HCT116 (cell line): ENCODE results near the gene PDE9A. TPM values are rescaled to one million over a fixed set of nuclear protein-coding genes. Genes with fewer than 3 reads are reported as not detected.

ENCODE experiments used
- ATAC-seq: fragments of 200-7000 bp; cut with Tn5 transposase; 2 replicates; pipeline ENCODE4 v1.9.1; 2020; ENCODE audit warnings: mild to moderate bottlenecking, moderate library complexity
- BruUV-seq: library from RNA; stranded (reverse); fragments of 400-500 nt; replicated peaks from 2 replicates; lab custom pipeline; 2021; lab: Mats Ljungman, UMichigan
- CTCF ChIA-PET: fragments of 300-600 bp; sonication (Branson Sonifier 250); formaldehyde crosslinking; loops from one replicate; lab custom pipeline; 2021; ENCODE audit warnings: antibody characterized with exemption; lab: Charles Lee
- POLR2A ChIA-PET: fragments of 300-600, 350-600 bp; sonication (Branson Sonifier 250); formaldehyde crosslinking; loops from one replicate; lab custom pipeline; 2021; ENCODE audit warnings: antibody characterized with exemption; lab: Charles Lee
- RAD21 ChIA-PET, 2 experiments: fragments of 300-600 bp; sonication (Branson Sonifier 250); formaldehyde crosslinking; loops; one replicate each; lab custom pipeline; 2023; ENCODE audit warnings: low total read pairs in 2 of 2; ENCODE audit not compliant: uncharacterized antibody in 2 of 2, unreplicated experiment in 2 of 2, low non-redundant PET in 1 of 2; lab: Charles Lee
- DNase-seq: peaks from one replicate; pipeline ENCODE4 v3.0.0-alpha.2; 2010; ENCODE audit warnings: low read depth, low spot score
- H2AFZ ChIP-seq: fragments of 200-600 bp; shearing (Covaris generic), sonication (generic); 2 replicates; pipeline ENCODE4 v1.6.1; 2017; ENCODE audit warnings: low read depth, mixed run types, mixed read lengths, antibody characterized with exemption, low read length; ENCODE audit not compliant: poor library complexity, severe bottlenecking
- H3K27ac ChIP-seq: 2 replicates; pipeline ENCODE4 v1.5.1; 2012; ENCODE audit warnings: low read depth, low read length
- H3K27me3 ChIP-seq: fragments of 200-600 bp; sonication (generic); 2 replicates; pipeline ENCODE4 v1.6.1; 2016; ENCODE audit warnings: mixed run types, low read length, mixed read lengths; ENCODE audit not compliant: insufficient read depth
- H3K36me3 ChIP-seq, 2 experiments: fragments of 200-500 bp in 1 of 2; fragments of 200-600 bp in 1 of 2; sonication (Bioruptor generic) in 1 of 2; sonication (generic) in 1 of 2; 2 replicates each; pipeline versions ENCODE4 v1.5.1 to v1.6.1; 2014 to 2016; ENCODE audit warnings: low read length in 2 of 2, inconsistent platforms in 1 of 2, mixed read lengths in 1 of 2, mixed run types in 1 of 2; ENCODE audit not compliant: insufficient read depth in 2 of 2, control insufficient read depth in 1 of 2
- H3K4me1 ChIP-seq, 2 experiments: fragments of 200-600 bp in 1 of 2; sonication (generic) in 1 of 2; 2 replicates each; pipeline versions ENCODE4 v1.5.1 to v1.6.1; 2012 to 2017; ENCODE audit warnings: low read length in 2 of 2, inconsistent platforms in 1 of 2, mild to moderate bottlenecking in 1 of 2, mixed read lengths in 1 of 2, mixed run types in 1 of 2, moderate library complexity in 1 of 2; ENCODE audit not compliant: insufficient read depth in 2 of 2, control insufficient read depth in 1 of 2
- H3K4me2 ChIP-seq: fragments of 200-600 bp; sonication (generic); 2 replicates; pipeline ENCODE4 v1.6.1; 2017; ENCODE audit warnings: mixed run types, low read length, mixed read lengths
- H3K4me3 ChIP-seq, 2 experiments: fragments of 200-600 bp in 1 of 2; sonication (generic) in 1 of 2; replicated peaks in 1 of 2; 2 replicates each; pipeline ENCODE4 v1.5.1; 2011 to 2016; ENCODE audit warnings: low read length in 2 of 2, control low read depth in 1 of 2, low read depth in 1 of 2, mild to moderate bottlenecking in 1 of 2, mixed read lengths in 1 of 2, mixed run types in 1 of 2
- H3K79me2 ChIP-seq: fragments of 200-600 bp; sonication (generic); 2 replicates; pipeline ENCODE4 v1.6.1; 2017; ENCODE audit warnings: mild to moderate bottlenecking, mixed run types, low read length, moderate library complexity, mixed read lengths; ENCODE audit not compliant: insufficient read depth
- H3K9ac ChIP-seq: fragments of 200-600 bp; sonication (generic); 2 replicates; pipeline ENCODE4 v1.6.1; 2016; ENCODE audit warnings: low read length, mixed read lengths
- H3K9me2 ChIP-seq: fragments of 200-600 bp; sonication (generic), shearing (Covaris generic); 2 replicates; pipeline ENCODE4 v1.6.1; 2017; ENCODE audit warnings: mixed run types, mild to moderate bottlenecking, moderate library complexity; ENCODE audit not compliant: insufficient read depth
- H3K9me3 ChIP-seq, 2 experiments: fragments of 200-500 bp in 1 of 2; fragments of 200-600 bp in 1 of 2; sonication (Bioruptor generic) in 1 of 2; sonication (generic) in 1 of 2; 2 replicates each; pipeline ENCODE4 v1.6.1; 2014 to 2017; ENCODE audit warnings: low read length in 2 of 2, mixed read lengths in 2 of 2, inconsistent platforms in 1 of 2, low read depth in 1 of 2, mild to moderate bottlenecking in 1 of 2, mixed run types in 1 of 2, moderate library complexity in 1 of 2; ENCODE audit not compliant: control insufficient read depth in 1 of 2, insufficient read depth in 1 of 2
- H4K20me1 ChIP-seq: fragments of 200-600 bp; sonication (generic), shearing (Covaris generic); 2 replicates; pipeline ENCODE4 v1.6.1; 2017; ENCODE audit warnings: mixed run types, mild to moderate bottlenecking, moderate library complexity; ENCODE audit not compliant: insufficient read depth
- CBX3 ChIP-seq: IDR thresholded peaks from 2 replicates; pipeline ENCODE4 v1.6.1; 2012; ENCODE audit warnings: low read depth
- CEBPB ChIP-seq: IDR thresholded peaks from 2 replicates; pipeline ENCODE4 v1.6.1; 2012; ENCODE audit warnings: low read depth
- EGR1 ChIP-seq: IDR thresholded peaks from 2 replicates; pipeline ENCODE4 v1.6.1; 2012; ENCODE audit warnings: low read depth
- ELF1 ChIP-seq: IDR thresholded peaks from 2 replicates; pipeline ENCODE4 v1.6.1; 2012; ENCODE audit warnings: low read depth, borderline replicate concordance
- EZH2 ChIP-seq: fragments of 200-600 bp; sonication (generic); IDR thresholded peaks from 2 replicates; pipeline ENCODE4 v1.6.1; 2017; ENCODE audit warnings: antibody characterized with exemption, mixed run types
- EZH2phosphoT487 ChIP-seq: fragments of 200-600 bp; IDR thresholded peaks from 2 replicates; pipeline ENCODE4 v1.6.1; 2018; ENCODE audit warnings: antibody characterized with exemption, borderline replicate concordance
- FOSL1 ChIP-seq: IDR thresholded peaks from 2 replicates; pipeline ENCODE4 v1.6.1; 2012; ENCODE audit warnings: low read depth
- JUND ChIP-seq: IDR thresholded peaks from 2 replicates; pipeline ENCODE4 v1.6.1; 2012
- SRF ChIP-seq: IDR thresholded peaks from 2 replicates; pipeline ENCODE4 v1.6.1; 2012; ENCODE audit warnings: low read depth
- TCF7L2 ChIP-seq: IDR thresholded peaks from 2 replicates; pipeline ENCODE4 v1.7.0; 2011; ENCODE audit warnings: borderline replicate concordance, inconsistent platforms; ENCODE audit not compliant: insufficient read depth, insufficient read length; ENCODE audit errors: extremely low read depth
- YY1 ChIP-seq: IDR thresholded peaks from 2 replicates; pipeline ENCODE4 v1.6.1; 2011; ENCODE audit warnings: low read length, low read depth, moderate library complexity, mild to moderate bottlenecking; ENCODE audit not compliant: insufficient replicate concordance; ENCODE audit errors: extremely low read depth
- ZFX ChIP-seq: fragments of 450-650 bp; IDR thresholded peaks from 2 replicates; pipeline ENCODE4 v1.6.1; 2017
- ZNF274 ChIP-seq: fragments of 200-500 bp; sonication (Bioruptor generic); IDR thresholded peaks from 2 replicates; pipeline ENCODE4 v1.6.1; 2014; ENCODE audit warnings: mild to moderate bottlenecking, low read depth, low read length, inconsistent platforms
- intact Hi-C: fragments of 100-400 bp; cut with micrococcal nuclease; formaldehyde crosslinking; loops from 2 replicates; pipeline ENCODE4 v1.10.0; 2022
- total RNA-seq: library from RNA; stranded (reverse); gene quantifications from one replicate; pipeline ENCODE4 v1.2.1, GENCODE V29; 2021; ENCODE audit not compliant: unreplicated experiment
- TF ChIP-seq, protein P1 (sequence below): IDR thresholded peaks from 2 replicates; pipeline ENCODE4 v1.6.1; 2012
- TF ChIP-seq, protein P2 (sequence below): IDR thresholded peaks from 2 replicates; pipeline ENCODE4 v1.6.1; 2011; ENCODE audit warnings: mild to moderate bottlenecking, low read length, moderate library complexity; ENCODE audit not compliant: insufficient replicate concordance; ENCODE audit errors: extremely low read depth
- TF ChIP-seq, protein P3 (sequence below), 3 experiments: fragments of 200-600 bp in 1 of 3; sonication (generic) in 1 of 3; IDR thresholded peaks in 2 of 3; conservative IDR thresholded peaks in 1 of 3; 2 replicates each; pipeline ENCODE4 v1.5.1; 2012 to 2017; ENCODE audit warnings: low read depth in 2 of 3, low read length in 2 of 3, antibody characterized with exemption in 1 of 3, borderline replicate concordance in 1 of 3, control low read depth in 1 of 3, mild to moderate bottlenecking in 1 of 3, mixed read lengths in 1 of 3, mixed run types in 1 of 3, moderate library complexity in 1 of 3; ENCODE audit not compliant: insufficient read depth in 1 of 3

Gene PDE9A
- total RNA-seq, 1 experiment from 2014 or later = 31.4 TPM

DNA sequence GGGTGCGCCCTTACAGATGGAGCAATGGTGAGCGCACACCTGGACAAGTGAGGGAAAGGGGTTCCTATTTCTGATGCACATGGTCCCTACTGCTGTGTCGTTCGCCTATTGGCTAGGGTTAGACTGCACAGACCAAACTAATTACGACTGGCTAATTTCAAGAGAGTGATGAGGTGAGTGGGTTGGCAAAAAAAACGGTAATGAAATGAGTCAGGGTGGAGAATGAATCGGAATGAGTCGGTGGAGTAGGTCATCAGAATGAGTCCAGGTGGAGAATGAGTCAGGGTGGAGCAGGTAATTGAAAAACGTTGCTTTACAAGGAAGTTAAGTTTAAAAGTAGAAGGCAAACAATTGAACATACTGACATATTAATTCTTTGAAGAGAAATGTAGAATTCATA lies 146.1 kb downstream of the PDE9A start (continued):
- no peak for TF ChIP-seq TCF7L2
- TF ChIP-seq, protein P1, sequence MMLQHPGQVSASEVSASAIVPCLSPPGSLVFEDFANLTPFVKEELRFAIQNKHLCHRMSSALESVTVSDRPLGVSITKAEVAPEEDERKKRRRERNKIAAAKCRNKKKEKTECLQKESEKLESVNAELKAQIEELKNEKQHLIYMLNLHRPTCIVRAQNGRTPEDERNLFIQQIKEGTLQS = no peak
- no peak for TF ChIP-seq EZH2
- no peak for TF ChIP-seq ZNF274
- TF ChIP-seq JUND = peak; percentile 40; the same call in 1 of the 2 replicates
- TF ChIP-seq, protein P2, sequence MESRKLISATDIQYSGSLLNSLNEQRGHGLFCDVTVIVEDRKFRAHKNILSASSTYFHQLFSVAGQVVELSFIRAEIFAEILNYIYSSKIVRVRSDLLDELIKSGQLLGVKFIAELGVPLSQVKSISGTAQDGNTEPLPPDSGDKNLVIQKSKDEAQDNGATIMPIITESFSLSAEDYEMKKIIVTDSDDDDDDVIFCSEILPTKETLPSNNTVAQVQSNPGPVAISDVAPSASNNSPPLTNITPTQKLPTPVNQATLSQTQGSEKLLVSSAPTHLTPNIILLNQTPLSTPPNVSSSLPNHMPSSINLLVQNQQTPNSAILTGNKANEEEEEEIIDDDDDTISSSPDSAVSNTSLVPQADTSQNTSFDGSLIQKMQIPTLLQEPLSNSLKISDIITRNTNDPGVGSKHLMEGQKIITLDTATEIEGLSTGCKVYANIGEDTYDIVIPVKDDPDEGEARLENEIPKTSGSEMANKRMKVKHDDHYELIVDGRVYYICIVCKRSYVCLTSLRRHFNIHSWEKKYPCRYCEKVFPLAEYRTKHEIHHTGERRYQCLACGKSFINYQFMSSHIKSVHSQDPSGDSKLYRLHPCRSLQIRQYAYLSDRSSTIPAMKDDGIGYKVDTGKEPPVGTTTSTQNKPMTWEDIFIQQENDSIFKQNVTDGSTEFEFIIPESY = no peak
- TF ChIP-seq, protein P3, sequence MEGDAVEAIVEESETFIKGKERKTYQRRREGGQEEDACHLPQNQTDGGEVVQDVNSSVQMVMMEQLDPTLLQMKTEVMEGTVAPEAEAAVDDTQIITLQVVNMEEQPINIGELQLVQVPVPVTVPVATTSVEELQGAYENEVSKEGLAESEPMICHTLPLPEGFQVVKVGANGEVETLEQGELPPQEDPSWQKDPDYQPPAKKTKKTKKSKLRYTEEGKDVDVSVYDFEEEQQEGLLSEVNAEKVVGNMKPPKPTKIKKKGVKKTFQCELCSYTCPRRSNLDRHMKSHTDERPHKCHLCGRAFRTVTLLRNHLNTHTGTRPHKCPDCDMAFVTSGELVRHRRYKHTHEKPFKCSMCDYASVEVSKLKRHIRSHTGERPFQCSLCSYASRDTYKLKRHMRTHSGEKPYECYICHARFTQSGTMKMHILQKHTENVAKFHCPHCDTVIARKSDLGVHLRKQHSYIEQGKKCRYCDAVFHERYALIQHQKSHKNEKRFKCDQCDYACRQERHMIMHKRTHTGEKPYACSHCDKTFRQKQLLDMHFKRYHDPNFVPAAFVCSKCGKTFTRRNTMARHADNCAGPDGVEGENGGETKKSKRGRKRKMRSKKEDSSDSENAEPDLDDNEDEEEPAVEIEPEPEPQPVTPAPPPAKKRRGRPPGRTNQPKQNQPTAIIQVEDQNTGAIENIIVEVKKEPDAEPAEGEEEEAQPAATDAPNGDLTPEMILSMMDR (IDR thresholded peaks at IDR 0.05 in 2 of 3, conservative IDR thresholded peaks at IDR 0.05 in 1 of 3; ENCODE audit: borderline replicate concordance in 1 of 3, insufficient read depth in 1 of 3, low read depth in 2 of 3, low read length in 2 of 3) = no peak

DNA sequence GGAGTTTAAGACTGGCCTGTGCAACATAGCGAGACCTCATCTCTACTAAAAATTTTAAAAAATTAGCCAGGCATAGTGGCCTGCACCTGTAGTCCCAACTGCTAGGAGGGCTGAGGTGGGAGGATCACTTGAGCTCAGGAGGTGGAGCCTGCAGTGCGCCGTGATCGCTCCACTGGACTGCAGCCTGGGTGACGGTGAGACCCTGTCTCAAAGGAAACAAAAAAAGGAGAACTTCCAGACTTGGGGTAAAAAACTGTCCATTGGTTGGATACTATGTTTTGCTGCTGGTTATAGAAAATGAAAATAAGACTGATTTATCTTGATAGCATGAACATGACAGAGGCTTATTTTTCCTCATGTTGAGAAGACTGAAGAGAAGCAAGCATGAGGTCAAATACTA lies 146.5 kb downstream of the PDE9A start:
- no peak for ATAC-seq
- Histone ChIP-seq H2AFZ (no peak overlapping the region), H3K27ac (no peak overlapping the region), H3K9me3 (no peaks in the 10 kb centered on the region), H3K27me3 (no peaks in the 10 kb centered on the region), H3K4me2 (peak overlapping the region; percentile 14), H3K36me3 (no peaks in the 10 kb centered on the region), H3K79me2 (no peaks in the 10 kb centered on the region), H3K9me2 (no peaks in the 10 kb centered on the region), H3K4me3 (no peak overlapping the region), H3K4me1 (peaks cover 2 to 10% of the 10 kb centered on the region in 2 experiments; a peak in 3 of 4 replicates), H4K20me1 (no peaks in the 10 kb centered on the region), H3K9ac (no peak overlapping the region)
- POLR2A ChIA-PET = no interaction called here
- CTCF ChIA-PET = no interaction called here
- BruUV-seq = no TSS peak
- TF ChIP-seq EZH2phosphoT487 = no peak
- TF ChIP-seq FOSL1 = no peak
- no peak for TF ChIP-seq EZH2
- TF ChIP-seq TCF7L2 = no peak
- TF ChIP-seq ELF1 = no peak
- no peak for TF ChIP-seq CEBPB
- TF ChIP-seq, protein P1 = no peak
- TF ChIP-seq EGR1 = no peak
- TF ChIP-seq SRF = no peak
- TF ChIP-seq, protein P2 = no peak
- no peak for TF ChIP-seq ZFX
- TF ChIP-seq JUND = no peak
- TF ChIP-seq CBX3 = no peak
- no peak for TF ChIP-seq YY1
- intact Hi-C loops = no loop called here
- RAD21 ChIA-PET = no interaction called here
- no peak for DNase-seq
